Keratinocyte (primary cell): ENCODE results near the gene USP20.

ENCODE experiments used
- CTCF ChIP-seq, 3 experiments: IDR thresholded peaks in 1 of 3; conservative IDR thresholded peaks in 1 of 3; optimal IDR thresholded peaks in 1 of 3; 2 replicates in 2 of 3; 3 replicates in 1 of 3; pipeline versions ENCODE3 to v1.5.1; 2011; ENCODE audit warnings: low read length in 3 of 3, mild to moderate bottlenecking in 3 of 3, moderate library complexity in 2 of 3, control low read depth in 1 of 3, inconsistent platforms in 1 of 3; ENCODE audit not compliant: insufficient read depth in 2 of 3; ENCODE audit errors: extremely low read depth in 1 of 3
- EZH2 ChIP-seq: IDR thresholded peaks from one replicate; pipeline ENCODE4 v1.6.1; 2012; ENCODE audit warnings: inconsistent platforms, mild to moderate bottlenecking, low read length, moderate library complexity

DNA sequence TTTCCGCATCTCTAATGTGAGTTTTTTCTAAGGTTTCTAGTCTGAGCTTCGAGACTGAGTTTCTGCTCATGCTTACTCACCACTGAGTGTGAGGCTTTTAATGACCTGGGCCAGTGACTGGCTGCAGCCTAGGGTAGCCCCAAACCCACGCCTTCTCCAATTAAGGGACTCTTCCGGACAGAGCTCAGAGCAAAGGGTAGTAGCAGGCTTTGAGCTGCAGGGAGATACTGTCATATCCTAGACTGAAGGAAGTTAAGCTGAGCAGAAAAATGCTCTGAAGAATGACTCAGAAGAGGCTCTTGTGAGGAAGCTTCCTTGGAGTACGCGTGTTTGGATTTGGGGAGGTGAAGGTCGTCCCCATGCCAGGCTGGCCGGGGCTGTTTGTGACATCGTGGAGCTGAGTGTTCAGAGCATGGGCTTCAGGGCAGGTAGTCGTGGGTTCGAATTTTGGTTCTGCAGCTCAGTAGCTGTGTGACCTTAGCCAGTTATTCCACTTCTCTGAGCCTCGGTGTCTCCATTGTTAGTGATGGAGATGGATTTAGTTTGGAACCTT lies 3.5 kb downstream of the USP20 start:
- TF ChIP-seq CTCF (optimal IDR thresholded peaks at IDR 0.05 in 1 of 3, IDR thresholded peaks at IDR 0.05 in 1 of 3, conservative IDR thresholded peaks at IDR 0.05 in 1 of 3; ENCODE audit: extremely low read depth in 1 of 3, insufficient read depth in 2 of 3, low read length in 3 of 3) (no peak), EZH2 (no peak)
